GM12878 (cell line): Measurements from ENCODE around the gene SLC2A4RG.

ENCODE experiments used
- CHD2 ChIP-seq: IDR thresholded peaks from 2 replicates; pipeline ENCODE4 v1.6.1; 2011; ENCODE audit warnings: low read depth, low read length, improper control_type of control experiment, borderline replicate concordance
- CTCF ChIP-seq, 3 experiments: IDR thresholded peaks in 2 of 3; conservative IDR thresholded peaks in 1 of 3; 2 replicates each; pipeline ENCODE4 v1.5.1; 2011; ENCODE audit warnings: low read depth in 3 of 3, low read length in 3 of 3, mild to moderate bottlenecking in 3 of 3, control low read depth in 2 of 3, moderate library complexity in 2 of 3, inconsistent platforms in 1 of 3, mixed read lengths in 1 of 3; ENCODE audit not compliant: control insufficient read depth in 2 of 3, insufficient read depth in 1 of 3; ENCODE audit errors: extremely low read depth in 1 of 3
- EGR1 ChIP-seq, 2 experiments: IDR thresholded peaks; 1 replicate in 1 of 2; 2 replicates in 1 of 2; pipeline ENCODE4 v1.6.1; 2011 to 2012; ENCODE audit warnings: low read depth in 2 of 2, low read length in 2 of 2, borderline replicate concordance in 1 of 2, mild to moderate bottlenecking in 1 of 2, moderate library complexity in 1 of 2
- GABPA ChIP-seq: IDR thresholded peaks from 2 replicates; pipeline ENCODE4 v1.6.1; 2014; ENCODE audit warnings: antibody characterized with exemption, low read depth, mild to moderate bottlenecking, inconsistent platforms
- HSF1 ChIP-seq: fragments of 150-350 bp; IDR thresholded peaks from 2 replicates; pipeline ENCODE4 v1.6.1; 2014; ENCODE audit warnings: mild to moderate bottlenecking, low read depth, low read length
- TF ChIP-seq, protein P1 (sequence below): fragments of 150-350 bp; IDR thresholded peaks from 2 replicates; pipeline ENCODE4 v1.6.1; 2016; ENCODE audit warnings: low read depth, low read length

GRCh38 chr20:63771046-63771707, 31.6 kb downstream of the SLC2A4RG start:
- TF ChIP-seq GABPA (no peak), CTCF (IDR thresholded peaks at IDR 0.05 in 2 of 3, conservative IDR thresholded peaks at IDR 0.05 in 1 of 3; ENCODE audit: control insufficient read depth in 2 of 3, extremely low read depth in 1 of 3, insufficient read depth in 1 of 3, low read depth in 3 of 3, low read length in 3 of 3) (no peak), HSF1 (no peak), CHD2 (no peak), EGR1 (IDR thresholded peaks at IDR 0.05; ENCODE audit: borderline replicate concordance in 1 of 2, low read depth in 2 of 2, low read length in 2 of 2) (no peak)
- TF ChIP-seq, protein P1, sequence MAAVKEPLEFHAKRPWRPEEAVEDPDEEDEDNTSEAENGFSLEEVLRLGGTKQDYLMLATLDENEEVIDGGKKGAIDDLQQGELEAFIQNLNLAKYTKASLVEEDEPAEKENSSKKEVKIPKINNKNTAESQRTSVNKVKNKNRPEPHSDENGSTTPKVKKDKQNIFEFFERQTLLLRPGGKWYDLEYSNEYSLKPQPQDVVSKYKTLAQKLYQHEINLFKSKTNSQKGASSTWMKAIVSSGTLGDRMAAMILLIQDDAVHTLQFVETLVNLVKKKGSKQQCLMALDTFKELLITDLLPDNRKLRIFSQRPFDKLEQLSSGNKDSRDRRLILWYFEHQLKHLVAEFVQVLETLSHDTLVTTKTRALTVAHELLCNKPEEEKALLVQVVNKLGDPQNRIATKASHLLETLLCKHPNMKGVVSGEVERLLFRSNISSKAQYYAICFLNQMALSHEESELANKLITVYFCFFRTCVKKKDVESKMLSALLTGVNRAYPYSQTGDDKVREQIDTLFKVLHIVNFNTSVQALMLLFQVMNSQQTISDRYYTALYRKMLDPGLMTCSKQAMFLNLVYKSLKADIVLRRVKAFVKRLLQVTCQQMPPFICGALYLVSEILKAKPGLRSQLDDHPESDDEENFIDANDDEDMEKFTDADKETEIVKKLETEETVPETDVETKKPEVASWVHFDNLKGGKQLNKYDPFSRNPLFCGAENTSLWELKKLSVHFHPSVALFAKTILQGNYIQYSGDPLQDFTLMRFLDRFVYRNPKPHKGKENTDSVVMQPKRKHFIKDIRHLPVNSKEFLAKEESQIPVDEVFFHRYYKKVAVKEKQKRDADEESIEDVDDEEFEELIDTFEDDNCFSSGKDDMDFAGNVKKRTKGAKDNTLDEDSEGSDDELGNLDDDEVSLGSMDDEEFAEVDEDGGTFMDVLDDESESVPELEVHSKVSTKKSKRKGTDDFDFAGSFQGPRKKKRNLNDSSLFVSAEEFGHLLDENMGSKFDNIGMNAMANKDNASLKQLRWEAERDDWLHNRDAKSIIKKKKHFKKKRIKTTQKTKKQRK, result no peak
